Measurements from ENCODE around the gene LIM2.
"Not testable (repeated sequence)": the region's sequence is repeated elsewhere in the genome, so short reads cannot be mapped to it uniquely, and the experiment has no call there.

Gene LIM2

GRCh38 chr19:51410950-51411748 is 23.4 kb upstream of the LIM2 start:
- TF ChIP-seq CTCF (IDR thresholded peaks at IDR 0.05; ENCODE audit: insufficient read depth, low read depth, low read length, missing control alignments): no peak

GRCh38 chr19:51407511-51408131 is 19.8 kb upstream of the LIM2 start:
- H3K4me3 ChIP-seq (ENCODE audit: low read length): no peak overlapping the region
- TF ChIP-seq CTCF (IDR thresholded peaks at IDR 0.05; ENCODE audit: insufficient read depth, low read depth, low read length, missing control alignments): peak; percentile 41
- peak; percentile 33 for DNase-seq (ENCODE audit: low read depth)

More at GRCh38 chr19:51410950-51411748, 23.4 kb upstream of the LIM2 start:
- H3K4me3 ChIP-seq (ENCODE audit: low read length): no peak overlapping the region
- DNase-seq (ENCODE audit: low read depth): no peak

GRCh38 chr19:51402117-51402516 is 14.3 kb upstream of the LIM2 start:
- H3K4me3 ChIP-seq (ENCODE audit: low read length): no peak overlapping the region
- no peak for TF ChIP-seq CTCF (IDR thresholded peaks at IDR 0.05; ENCODE audit: insufficient read depth, low read depth, low read length, missing control alignments)
- DNase-seq (ENCODE audit: low read depth): no peak

GRCh38 chr19:51399936-51400335 is 12.2 kb upstream of the LIM2 start:
- DNase-seq (ENCODE audit: low read depth): not testable (repeated sequence)

GRCh38 chr19:51399231-51399630 is 11.5 kb upstream of the LIM2 start:
- H3K4me3 ChIP-seq (ENCODE audit: low read length): no peak overlapping the region
- DNase-seq (ENCODE audit: low read depth): no peak
- TF ChIP-seq CTCF (IDR thresholded peaks at IDR 0.05; ENCODE audit: insufficient read depth, low read depth, low read length, missing control alignments): no peak

More at GRCh38 chr19:51399936-51400335, 12.2 kb upstream of the LIM2 start:
- not testable (repeated sequence) for H3K4me3 ChIP-seq (ENCODE audit: low read length)

- H3K4me3 ChIP-seq (ENCODE audit: low read length): no peak overlapping the region
- peak; percentile 45 for TF ChIP-seq CTCF (IDR thresholded peaks at IDR 0.05; ENCODE audit: insufficient read depth, low read depth, low read length, missing control alignments)
- peak; percentile 27 for DNase-seq (ENCODE audit: low read depth)
These were observed 10.4 kb upstream of the LIM2 start for GRCh38 chr19:51398096-51398704.

- DNase-seq (ENCODE audit: low read depth): peak; percentile 35
These were observed 9.7 kb upstream of the LIM2 start for GRCh38 chr19:51397453-51397852.

More at GRCh38 chr19:51397453-51397852, 9.7 kb upstream of the LIM2 start:
- not testable (repeated sequence) for H3K4me3 ChIP-seq (ENCODE audit: low read length)
